Glomerular endothelial cell (primary cell): ENCODE data around the gene VSTM2B. TPM values are rescaled to one million over a fixed set of nuclear protein-coding genes. Genes with fewer than 3 reads are reported as not detected.

ENCODE experiments used
- DNase-seq: peaks from one replicate; pipeline ENCODE4 v3.0.0-alpha.2; 2011; ENCODE audit warnings: low read depth, low spot score; ENCODE audit errors: extremely low read depth
- total RNA-seq: library from RNA; depleted of rRNA; stranded (reverse); fragments of >200 nt; gene quantifications from 2 replicates; pipeline ENCODE4 v1.2.3, GENCODE V29; 2015

Gene VSTM2B
- total RNA-seq, 1 donor from 2014 or later: not detected

- no peak for DNase-seq
Measured at GRCh38 chr19:29515233-29515619, 10.6 kb upstream of the VSTM2B start.

GRCh38 chr19:29515706-29516357, 10.0 kb upstream of the VSTM2B start:
- no peak for DNase-seq

GRCh38 chr19:29516358-29516725, 9.5 kb upstream of the VSTM2B start:
- DNase-seq: no peak

- DNase-seq: no peak
Measured at GRCh38 chr19:29516821-29517395, 8.9 kb upstream of the VSTM2B start.

- no peak for DNase-seq
Measured at GRCh38 chr19:29517412-29517811, 8.4 kb upstream of the VSTM2B start.

GRCh38 chr19:29517946-29518345, 7.8 kb upstream of the VSTM2B start:
- no peak for DNase-seq

GRCh38 chr19:29519146-29519545, 6.6 kb upstream of the VSTM2B start:
- DNase-seq: no peak

- no peak for DNase-seq
Measured at GRCh38 chr19:29519931-29520330, 5.9 kb upstream of the VSTM2B start.

GRCh38 chr19:29520390-29520789, 5.4 kb upstream of the VSTM2B start:
- no peak for DNase-seq

GRCh38 chr19:29521291-29522075, 4.3 kb upstream of the VSTM2B start:
- DNase-seq: no peak

- DNase-seq: no peak
Measured at GRCh38 chr19:29523568-29523967, 2.2 kb upstream of the VSTM2B start.

GRCh38 chr19:29524201-29524911, 1.4 kb upstream of the VSTM2B start:
- DNase-seq: no peak

GRCh38 chr19:29524912-29525831, 622 bp upstream of the VSTM2B start:
- DNase-seq: no peak

- DNase-seq: no peak
Measured at GRCh38 chr19:29526730-29527499, 1.1 kb downstream of the VSTM2B start.

GRCh38 chr19:29527500-29528328, 1.9 kb downstream of the VSTM2B start:
- no peak for DNase-seq

GRCh38 chr19:29528350-29528945, 2.7 kb downstream of the VSTM2B start:
- peak; percentile 7 for DNase-seq

GRCh38 chr19:29528946-29529645, 3.3 kb downstream of the VSTM2B start:
- DNase-seq: no peak
